DMS53 treated with DMSO at 0.1 percent for 48 hours (cell line): ENCODE results near the gene LHFPL4.
"Not testable (repeated sequence)": the region's sequence is repeated elsewhere in the genome, so short reads cannot be mapped to it uniquely, and the experiment has no call there.

Experiments
- DNase-seq: peaks from one replicate; lab custom pipeline; 2025; ENCODE audit not compliant: unreplicated experiment; lab: John Stamatoyannopoulos, UW

LHFPL4 gene

DNA sequence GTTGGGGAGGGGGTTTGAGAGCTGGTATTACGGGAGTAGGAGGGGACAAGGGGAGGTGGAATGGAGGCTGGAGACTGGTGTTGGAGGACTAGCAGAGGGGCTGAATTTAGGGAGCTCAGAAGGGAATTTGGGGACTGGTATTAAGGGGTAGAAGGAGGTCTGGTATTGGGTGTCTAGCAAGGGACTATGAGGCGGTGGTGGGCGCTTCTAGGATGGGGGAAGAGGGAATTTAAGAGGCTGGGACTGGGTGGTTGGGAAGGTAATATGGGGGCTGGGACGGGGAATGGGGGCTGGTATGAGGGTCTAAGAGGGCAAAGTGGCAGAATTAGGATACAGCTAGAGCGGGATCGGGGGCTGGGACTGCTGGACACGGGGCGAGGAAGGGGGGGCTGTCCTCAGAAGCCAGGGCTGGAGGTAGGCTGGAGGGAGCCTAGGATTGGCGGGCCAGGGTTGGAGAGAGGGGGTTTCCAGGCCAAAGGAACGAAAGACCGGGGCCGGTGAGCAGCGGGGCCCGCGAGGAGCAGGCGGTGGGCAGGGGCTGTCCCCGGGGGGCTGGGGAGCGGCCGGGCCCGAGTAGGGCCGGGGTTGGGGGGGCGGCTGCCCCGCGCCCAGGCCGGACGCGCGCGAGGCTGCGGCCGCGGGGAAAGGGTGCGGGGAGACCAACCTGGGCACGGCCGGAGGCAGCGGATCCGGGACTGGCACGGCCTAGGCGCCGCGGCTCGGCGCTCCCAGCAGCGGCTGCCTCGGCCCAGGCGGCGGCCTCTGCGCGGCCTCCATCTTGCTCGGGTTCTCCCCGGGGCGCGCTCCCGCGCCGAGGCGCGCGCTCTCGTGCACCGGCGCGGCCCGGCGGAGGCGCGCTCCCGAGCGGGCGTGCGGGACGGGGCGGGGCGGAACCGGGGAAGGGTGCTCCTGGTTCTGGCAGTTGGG is at the start of gene LHFPL4:
TSS of gene LHFPL4 (minus strand) at position 802 of the 927 bp plus-strand sequence. CDS start 1,143 bp downstream, outside the sequence.
- DNase-seq = no peak

DNA sequence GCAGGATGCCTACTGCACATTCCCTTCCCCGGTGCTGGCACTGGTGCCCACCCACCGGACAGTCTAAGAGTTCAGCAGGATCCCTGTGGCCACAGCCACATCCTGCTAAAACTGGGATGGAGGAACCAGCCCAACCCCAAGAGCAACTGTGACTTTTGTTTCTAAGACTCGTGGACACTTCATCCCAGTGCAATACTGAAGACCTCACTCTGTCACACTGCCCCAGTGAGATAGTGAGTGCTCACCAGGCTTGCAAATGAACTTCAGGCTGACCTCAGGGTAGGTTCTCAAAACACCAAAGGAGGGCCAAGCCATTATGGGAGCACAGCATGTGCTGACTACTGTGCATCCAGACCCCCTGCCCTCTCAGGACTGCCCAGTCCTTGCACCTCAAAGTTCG is 49.0 kb upstream of the LHFPL4 start:
- no peak for DNase-seq

DNA sequence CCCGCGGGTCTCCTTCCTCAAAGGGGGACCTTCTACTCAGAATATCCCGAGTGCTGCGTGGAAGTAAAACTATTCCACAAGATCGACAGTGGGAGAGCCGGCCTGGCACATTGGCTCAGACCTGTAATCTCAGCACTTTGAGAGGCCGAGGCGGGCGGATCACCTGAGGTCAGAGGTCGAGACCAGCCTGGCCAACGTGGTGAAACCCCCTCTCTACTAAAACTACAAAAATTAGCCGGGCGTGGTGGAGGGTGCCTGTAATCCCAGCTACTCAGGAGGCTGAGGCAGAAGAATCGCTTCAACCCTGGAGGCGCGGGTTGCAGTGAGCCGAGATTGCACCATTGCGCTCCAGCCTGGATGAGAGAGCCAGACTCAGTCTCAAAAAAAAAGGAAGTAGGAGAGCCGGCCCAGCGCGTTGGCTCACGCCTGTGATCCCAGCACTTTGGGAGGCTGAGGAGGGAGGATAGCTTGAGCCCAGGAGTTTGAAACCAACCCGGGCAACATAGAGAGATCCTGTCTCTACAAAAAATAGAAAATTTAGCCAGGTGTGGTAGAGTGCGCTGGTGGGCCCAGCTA is 47.5 kb upstream of the LHFPL4 start:
- DNase-seq = not testable (repeated sequence)

DNA sequence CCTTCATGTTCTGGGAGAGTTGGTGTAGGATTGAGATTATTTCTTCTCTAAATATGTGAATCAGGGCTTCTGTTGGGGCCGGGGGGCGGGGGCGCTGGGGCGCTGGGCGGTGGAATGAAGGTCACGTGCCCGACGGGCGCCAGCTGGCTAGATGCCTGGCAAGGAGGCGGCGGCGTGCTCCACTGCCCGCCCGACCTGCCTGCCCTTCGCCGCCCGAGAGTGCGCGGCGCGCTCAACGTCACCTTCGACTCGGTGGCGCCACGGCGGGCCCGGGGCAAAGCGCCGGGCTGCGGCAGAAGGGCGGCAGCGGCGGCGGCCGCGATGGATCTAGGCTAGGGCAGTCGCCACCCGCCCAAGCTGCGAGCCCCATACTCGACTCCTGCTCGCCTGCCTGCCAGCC is 47.0 kb upstream of the LHFPL4 start:
- peak; percentile 8 for DNase-seq

DNA sequence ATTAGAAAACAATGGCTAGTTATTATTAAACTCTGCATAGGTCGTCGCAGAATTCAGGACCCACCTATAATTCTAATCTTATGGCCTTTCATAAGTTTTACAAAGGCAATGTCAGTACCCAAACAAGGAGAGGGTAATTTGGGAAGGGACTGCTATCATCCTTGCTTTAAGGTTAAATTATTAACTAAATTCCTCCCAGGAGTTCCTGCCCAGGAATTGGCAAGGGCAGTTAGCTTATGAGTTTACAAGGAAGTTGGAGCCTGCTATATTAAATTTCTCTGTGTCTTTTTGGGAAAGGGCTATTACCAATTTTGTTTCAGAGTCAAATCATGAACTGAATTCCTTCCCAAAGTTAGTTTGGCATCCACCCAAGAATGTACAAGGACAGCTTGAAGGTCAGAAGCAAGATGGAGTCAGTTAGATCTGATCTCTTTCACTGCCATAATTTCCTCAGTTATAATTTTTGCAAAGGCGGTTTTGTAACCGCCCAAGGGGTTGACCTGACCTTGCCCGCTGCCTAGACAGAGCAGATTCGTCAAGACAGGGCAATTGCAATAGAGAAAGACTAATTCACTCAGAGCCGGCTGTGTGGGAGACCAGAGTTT is 45.3 kb upstream of the LHFPL4 start:
- no peak for DNase-seq

DNA sequence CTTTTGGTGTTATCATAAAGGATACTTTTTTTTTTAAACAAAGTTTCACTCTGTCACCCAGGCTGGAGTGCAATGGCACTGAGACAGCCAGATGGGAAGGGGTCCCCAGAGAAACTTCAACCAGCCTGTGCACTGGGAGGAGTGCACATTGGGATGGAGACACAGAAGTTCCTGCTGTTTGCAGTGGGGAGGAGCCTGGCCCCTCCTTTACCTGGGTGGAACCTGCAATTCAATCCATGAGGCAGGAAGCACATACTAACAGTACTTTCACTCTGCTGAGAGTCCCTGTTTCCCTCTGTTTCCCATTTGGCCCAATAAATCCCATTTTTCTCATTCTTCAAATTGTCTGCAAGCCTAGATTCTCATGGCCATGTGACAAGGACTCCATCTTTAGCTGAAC is 42.3 kb upstream of the LHFPL4 start:
- DNase-seq = no peak

DNA sequence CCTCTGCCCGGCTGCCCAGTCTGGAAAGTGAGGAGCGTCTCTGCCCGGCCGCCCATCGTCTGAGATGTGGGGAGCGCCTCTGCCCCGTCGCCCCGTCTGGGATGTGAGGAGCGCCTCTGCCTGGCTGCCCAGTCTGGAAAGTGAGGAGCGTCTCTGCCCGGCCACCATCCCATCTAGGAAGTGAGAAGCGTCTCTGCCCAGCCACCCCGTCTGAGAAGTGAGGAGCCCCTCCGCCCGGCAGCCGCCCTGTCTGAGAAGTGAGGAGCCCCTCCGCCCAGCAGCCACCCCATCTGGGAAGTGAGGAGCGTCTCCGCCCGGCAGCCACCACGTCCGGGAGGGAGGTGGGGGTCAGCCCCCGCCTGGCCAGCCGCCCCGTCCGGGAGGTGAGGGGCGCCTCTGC is 38.2 kb upstream of the LHFPL4 start:
- not testable (repeated sequence) for DNase-seq

DNA sequence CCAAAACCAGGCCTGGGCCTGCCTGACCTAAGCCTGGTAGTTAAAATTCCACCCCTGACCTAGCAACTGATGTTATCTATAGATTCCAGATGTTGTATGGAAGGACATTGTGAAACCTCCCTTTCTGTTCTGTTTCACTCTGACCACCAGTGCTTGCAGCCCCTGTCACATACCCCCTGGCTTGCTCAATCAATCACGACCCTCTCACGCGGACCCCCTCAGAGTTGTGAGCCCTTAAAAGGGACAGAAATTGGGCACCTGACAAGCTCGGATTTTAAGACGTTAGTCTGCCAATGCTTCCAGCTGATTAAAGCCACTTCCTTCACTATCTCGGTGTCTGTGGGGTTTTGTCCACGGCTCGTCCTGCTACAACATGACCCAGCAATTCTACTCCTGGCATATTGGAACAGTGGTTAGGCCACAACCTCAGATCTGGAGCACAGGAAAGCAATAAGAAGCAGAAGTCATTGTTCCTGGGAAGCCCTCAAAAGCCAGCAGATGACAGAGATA is 36.7 kb upstream of the LHFPL4 start:
- DNase-seq = no peak

DNA sequence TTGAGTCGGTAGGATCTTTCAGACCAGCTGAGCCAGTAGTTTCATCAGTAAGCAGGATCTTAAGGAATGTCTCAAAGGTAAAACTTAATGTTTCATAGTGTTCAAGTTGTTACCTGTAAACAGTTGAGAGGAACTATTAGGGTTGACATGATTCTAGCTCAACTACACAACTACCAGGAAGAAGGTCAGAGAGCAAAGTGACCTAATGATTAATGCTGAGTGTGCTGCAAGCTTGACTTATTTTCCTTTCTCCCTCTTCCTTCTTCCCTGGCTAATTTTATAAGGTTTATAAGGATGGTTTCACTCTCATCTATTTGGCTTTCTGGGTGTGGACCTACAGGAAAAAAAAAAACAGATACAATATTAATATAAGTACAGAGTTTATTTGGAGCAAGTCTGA is 30.2 kb upstream of the LHFPL4 start:
- no peak for DNase-seq

DNA sequence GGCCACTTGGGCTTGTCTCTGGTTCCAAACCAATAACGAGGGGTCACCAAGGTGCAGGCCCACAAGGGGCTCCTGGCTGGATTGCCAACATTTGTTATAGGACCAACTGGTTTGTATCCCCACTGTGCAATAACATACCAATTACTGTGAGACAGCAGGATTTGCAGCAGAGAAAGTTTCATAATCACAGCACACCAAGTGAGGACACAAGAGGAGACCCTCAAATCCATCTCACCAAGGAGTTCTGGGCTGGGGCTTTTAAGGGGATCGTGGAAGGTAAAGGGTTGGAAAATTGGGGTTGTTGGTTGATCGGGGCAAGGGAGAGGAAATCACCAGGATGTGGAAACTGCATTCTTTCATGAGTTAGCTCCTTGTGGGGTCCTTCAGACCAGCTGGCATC is 29.7 kb upstream of the LHFPL4 start:
- no peak for DNase-seq

DNA sequence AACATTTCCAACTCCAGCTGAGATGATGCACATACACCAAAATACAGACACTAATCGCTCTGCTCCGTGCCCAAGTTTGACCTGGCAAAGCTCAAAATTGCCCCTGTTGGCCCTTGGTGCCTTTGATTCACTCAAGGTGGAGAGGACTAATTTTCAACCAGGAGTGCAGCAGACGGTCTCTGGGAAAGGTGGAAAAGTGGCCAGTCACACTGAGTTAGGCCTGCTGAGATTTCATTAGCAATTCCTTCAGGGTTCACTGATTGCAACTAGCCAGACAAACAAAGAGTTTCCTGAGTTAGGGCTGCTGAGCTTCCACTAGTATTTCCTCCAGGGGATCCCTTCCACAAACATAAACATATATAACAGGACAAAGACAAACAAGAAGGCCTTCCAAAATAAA is 28.7 kb upstream of the LHFPL4 start:
- DNase-seq = no peak

DNA sequence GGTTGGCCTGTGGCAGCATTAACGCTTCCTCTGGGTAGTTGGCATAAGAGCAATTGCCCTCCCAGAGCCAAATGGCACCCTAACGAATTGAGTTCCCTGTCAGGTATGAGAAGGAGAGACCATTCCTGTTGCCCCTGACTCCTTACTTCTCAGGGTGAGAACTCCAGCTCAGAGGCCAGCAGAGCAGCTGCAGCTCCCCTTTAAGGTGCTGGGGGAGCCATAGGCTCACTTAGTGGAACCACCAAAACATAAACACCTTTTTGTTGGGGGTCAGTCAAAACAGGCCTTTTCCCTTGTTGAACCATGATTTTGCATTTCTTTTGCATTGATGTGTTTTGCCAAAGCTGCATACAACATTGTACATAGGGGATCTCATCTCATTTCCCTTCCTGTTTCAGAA is 28.1 kb upstream of the LHFPL4 start:
- DNase-seq = no peak

DNA sequence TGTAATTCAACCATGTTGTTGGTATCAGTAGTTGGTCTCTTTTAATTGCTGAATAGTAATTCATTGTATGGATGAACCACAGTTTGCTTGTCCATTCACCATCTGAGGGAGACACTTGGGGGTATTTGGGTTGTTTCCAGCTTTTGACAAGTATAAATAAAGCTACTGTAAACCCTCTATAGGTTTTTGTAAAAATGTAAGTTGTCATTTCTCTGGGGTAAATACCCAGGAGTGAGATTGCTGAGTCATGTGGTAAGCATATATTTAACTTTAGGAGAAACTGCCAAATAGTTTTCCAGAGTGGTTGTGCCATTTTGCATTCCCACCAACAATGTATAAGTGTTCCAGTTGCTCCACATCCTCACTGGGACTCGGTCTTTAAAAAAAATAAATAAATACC is 15.4 kb upstream of the LHFPL4 start:
- DNase-seq = no peak

DNA sequence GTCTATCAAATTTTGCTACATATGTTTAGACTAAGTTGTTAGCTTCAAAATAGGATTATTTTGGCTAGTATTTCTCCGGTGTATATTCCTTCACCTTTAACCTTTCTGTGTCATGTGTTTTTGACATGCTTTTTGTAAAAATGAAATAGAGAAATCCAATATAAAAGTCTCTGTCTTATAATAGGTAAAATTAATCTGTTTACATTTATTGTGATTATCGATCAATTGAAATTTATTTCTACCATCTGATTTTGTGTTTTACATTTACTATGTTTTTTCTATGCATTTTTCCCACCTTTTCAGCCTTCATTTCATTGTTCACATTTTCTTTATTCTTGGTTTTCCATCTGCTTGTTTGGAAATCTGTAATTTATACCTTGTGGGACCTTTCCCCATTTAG is 11.7 kb upstream of the LHFPL4 start:
- DNase-seq = no peak

DNA sequence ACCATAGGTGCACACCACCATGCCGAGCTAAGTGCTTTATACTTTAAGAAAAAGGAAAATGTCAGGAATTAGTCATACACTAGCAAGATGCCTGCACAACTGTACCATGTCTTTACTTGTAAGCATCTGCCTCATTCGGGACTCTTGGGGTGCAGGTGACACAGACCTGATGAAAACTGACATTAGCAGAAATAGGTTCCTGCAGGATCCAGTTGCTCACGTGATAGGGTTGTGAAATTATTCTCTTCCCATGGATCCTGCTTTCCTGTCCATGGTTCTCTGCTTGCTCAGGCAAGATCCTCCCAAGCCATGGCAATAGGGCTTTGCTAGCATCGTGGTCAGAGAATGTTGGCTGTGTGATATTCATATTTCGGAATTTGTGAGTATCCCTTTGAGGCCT is 10.2 kb upstream of the LHFPL4 start:
- no peak for DNase-seq

DNA sequence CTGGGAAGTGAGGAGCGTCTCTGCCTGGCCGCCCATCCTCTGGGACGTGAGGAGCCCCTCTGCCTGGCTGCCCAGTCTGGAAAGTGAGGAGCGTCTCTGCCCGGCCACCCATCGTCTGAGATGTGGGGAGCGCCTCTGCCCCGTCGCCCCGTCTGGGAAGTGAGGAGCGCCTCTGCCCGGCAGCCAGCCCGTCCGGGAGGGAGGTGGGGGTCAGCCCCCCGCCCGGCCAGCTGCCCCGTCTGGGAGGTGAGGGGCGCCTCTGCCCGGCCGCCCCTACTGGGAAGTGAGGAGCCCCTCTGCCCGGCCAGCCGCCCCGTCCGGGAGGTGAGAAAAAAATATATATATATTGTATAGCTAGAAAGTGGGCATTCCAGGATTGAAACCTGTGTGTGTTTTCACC is 6.4 kb upstream of the LHFPL4 start:
- not testable (repeated sequence) for DNase-seq

DNA sequence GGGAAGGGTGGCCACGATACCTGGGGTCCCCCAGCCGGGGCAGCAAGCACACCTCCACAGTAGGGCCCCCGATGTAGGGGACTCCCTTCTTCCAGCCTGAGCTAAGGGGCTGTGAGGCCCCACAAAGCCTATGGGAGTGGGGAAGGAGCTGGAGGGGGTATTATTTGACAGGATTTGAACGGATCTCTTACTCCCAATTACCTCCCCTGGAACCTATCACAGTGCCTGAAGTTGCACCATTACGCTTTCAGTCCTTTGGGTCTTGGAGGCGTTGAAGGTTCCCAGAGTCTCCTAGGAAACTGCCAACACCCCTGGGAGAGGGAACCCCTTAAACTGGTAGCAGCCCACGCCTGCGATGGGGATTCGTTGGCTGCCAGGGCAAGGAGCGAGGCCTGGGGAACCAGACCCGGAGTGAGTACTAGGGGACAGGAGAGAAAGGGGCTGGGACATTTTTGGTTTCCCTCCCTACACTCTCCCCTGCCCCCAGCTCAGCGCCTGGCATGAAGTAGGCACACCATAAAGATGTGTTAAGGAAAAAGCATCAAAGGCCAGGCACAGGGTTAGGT is 409 bp upstream of the LHFPL4 start:
- no peak for DNase-seq

DNA sequence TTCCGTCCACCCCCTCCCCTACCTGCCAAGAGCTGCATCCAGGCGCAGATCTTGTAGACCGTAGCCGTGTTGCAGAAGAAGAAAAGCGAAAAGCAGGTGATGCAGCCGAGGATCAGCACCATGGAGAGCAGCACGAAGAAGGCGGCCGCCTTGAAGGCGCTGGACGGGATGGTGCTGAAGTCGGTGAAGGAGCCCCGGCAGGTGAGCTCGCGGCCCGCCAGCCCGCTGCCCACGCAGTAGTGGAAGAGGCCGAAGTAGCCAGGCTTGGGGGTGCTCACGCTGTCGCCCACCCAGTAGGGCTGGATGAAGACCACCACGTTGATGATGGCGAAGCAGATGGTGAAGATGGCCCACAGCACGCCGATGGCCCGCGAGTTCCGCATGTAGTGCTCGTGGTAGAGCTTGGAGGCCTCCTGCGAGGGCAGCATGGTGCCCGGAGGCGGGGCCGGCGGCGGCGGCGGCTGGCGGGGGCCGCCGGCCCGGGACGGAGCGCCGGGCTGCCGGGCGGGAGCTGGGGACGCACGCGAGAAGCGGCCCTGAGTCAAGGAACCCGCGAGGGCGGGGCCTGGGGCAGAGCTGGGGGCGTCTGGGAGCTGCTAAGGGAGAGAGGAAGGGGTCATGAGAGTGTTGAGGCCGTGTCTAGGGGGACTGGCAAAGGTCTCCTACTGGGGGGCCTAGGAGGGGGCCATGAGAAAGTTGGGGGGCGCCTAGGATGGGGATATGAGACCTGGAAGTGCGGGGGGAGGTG is 1.2 kb downstream of the LHFPL4 start:
- no peak for DNase-seq

DNA sequence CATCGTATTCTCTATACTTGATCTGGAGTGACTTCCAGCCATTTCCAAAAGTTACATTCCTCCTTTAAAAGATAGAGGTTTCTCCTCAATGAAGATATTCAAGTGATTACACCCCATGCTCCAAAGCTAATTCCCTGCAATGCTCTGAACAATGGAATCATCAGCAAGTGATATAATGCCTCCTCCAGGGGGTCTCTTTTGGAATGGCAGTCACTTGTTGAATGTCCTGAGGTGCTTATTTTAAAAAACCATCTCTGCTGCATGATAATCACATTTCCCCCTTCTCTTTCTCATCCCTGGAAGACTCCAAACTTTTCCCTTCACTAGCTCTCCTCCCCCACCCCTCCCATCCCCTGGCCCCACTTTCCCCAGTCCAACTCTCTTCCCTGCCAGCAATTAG is 2.6 kb downstream of the LHFPL4 start:
- DNase-seq = no peak

DNA sequence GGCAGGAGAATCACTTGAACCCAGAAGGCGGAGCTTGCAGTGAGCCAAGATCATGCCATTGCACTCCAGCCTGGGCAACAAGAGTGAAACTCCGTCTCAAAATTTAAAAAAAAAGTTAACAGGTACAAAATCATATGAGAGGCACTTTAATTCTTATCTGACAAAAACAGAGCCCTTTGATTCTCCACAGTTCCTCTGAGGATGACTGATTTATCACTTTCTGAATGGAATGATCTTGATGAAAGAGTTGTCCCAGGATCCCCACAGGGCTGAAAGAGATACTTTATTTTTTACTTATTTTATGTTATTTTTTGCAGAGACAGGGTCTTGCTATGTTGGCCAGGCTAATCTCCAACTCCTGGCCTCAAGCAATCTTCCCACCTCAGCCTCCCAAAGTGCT is 4.0 kb downstream of the LHFPL4 start:
- no peak for DNase-seq

DNA sequence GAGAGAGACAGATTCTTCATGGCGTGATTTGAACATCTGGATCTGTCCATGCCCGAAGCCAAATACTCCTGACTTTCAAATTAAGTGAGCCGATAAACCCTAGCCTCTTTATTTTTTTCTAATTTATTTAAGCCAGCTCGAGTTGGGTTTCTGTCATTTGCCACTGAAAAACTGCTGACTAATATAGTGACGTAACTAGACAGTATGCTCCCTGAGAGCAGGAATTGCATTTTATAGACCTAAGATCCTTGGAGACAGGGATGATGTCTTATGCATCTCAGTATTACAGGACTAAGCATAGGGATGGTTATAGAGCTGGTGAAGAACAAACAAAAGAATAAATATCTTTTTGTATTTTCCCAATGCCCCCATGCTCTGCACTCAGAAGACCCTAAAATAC is 4.6 kb downstream of the LHFPL4 start:
- DNase-seq = no peak
